GM23248 (cell line): ENCODE measurements around the gene HS3ST1.

Experiments
- EZH2 ChIP-seq: fragments of 200-600 bp; sonication (generic); IDR thresholded peaks from 2 replicates; pipeline ENCODE4 v1.6.1; 2018; ENCODE audit warnings: antibody characterized with exemption, mild to moderate bottlenecking; ENCODE audit not compliant: insufficient read depth, poor library complexity, severe bottlenecking
- EZH2phosphoT487 ChIP-seq: fragments of 200-600 bp; sonication (generic); IDR thresholded peaks from 2 replicates; pipeline ENCODE4 v1.6.1; 2018; ENCODE audit warnings: antibody characterized with exemption, moderate library complexity, mild to moderate bottlenecking, low read depth; ENCODE audit not compliant: insufficient read depth

DNA sequence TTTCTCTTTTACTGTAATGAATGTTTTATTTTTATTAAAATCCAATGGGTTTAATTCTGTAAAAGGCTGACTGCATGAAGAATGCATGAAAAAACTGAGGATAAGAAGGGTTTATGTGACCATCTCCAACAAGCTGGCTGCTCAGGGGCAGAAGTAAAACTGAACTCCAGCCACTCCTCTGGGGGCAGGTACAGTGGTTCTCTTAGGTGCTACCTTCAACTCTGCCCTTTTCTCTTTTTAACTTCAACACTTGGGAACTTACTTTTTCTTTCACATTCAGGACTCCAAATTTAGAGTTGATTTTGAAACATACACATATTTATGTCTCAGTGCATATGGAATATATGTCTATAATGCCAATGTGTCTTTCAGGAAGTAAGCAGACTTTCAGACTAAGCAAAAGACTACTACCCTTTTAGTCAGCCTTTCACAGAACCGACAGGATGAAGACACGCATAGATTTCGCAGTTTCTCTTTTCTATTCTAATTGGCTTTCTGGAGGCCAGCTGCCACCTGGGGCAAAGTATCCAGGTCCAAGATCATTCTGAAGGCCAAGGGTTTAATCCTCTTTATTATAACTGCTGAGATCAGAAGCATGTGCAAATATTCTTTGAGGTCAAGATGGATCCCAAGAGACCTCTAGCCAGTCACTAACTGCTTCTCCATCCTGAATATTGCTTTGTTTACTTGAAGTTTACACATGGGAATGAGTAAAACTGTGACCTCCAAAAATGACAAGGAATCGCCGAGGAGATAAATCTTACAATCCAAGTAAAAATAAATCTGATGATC is 30.7 kb downstream of the HS3ST1 start:
- TF ChIP-seq EZH2 (no peak), EZH2phosphoT487 (no peak)
